H1 (cell line): Measurements from ENCODE around the gene ALOX5AP. TPM values are rescaled to one million over a fixed set of nuclear protein-coding genes. Genes with fewer than 3 reads are reported as not detected.

Experiments used
- CTCF ChIA-PET: fragments of 300-600 bp; sonication (Branson Sonifier 250); formaldehyde crosslinking; loops from one replicate; lab custom pipeline; 2021; ENCODE audit not compliant: partially characterized antibody; lab: Charles Lee
- POLR2A ChIA-PET: fragments of 300-600 bp; sonication (Branson Sonifier 250); formaldehyde crosslinking; loops from one replicate; lab custom pipeline; 2021; ENCODE audit warnings: inconsistent platforms; ENCODE audit not compliant: partially characterized antibody; lab: Charles Lee
- DNase-seq, 2 experiments: peaks; one replicate each; pipeline versions ENCODE4 v3.0.0 to v3.0.0-alpha.2; 2010 to 2022; ENCODE audit warnings: low spot score in 2 of 2, low read depth in 1 of 2, mixed read lengths in 1 of 2
- FAIRE-seq: peaks from 2 replicates; lab custom pipeline; 2011; peaks lifted over from hg19 to GRCh38; lab: Jason Lieb, UNC
- H2AFZ ChIP-seq: 2 replicates; pipeline ENCODE4 v1.8.1; 2012; ENCODE audit warnings: low read length, inconsistent platforms
- H2AK5ac ChIP-seq: 2 replicates; pipeline ENCODE4 v1.6.1; 2013; ENCODE audit warnings: low read depth, low read length
- H2BK120ac ChIP-seq: replicated peaks from 2 replicates; pipeline ENCODE3; 2013; ENCODE audit warnings: low read depth, low read length, inconsistent platforms
- H2BK12ac ChIP-seq: 2 replicates; pipeline ENCODE4 v1.6.1; 2013; ENCODE audit warnings: low read depth, low read length
- H2BK15ac ChIP-seq: 2 replicates; pipeline ENCODE4 v1.6.1; 2013; ENCODE audit warnings: low read length
- H2BK20ac ChIP-seq: 2 replicates; pipeline ENCODE4 v1.6.1; 2013; ENCODE audit warnings: low read length
- H2BK5ac ChIP-seq: 2 replicates; pipeline ENCODE4 v1.6.1; 2013; ENCODE audit warnings: low read depth, low read length
- H3K14ac ChIP-seq: 2 replicates; pipeline ENCODE4 v1.6.1; 2013; ENCODE audit warnings: inconsistent platforms; ENCODE audit not compliant: insufficient read length
- H3K18ac ChIP-seq: 2 replicates; pipeline ENCODE4 v1.6.1; 2013; ENCODE audit warnings: low read length; ENCODE audit errors: extremely low read depth
- H3K23ac ChIP-seq: 2 replicates; pipeline ENCODE4 v1.6.1; 2013; ENCODE audit warnings: inconsistent platforms; ENCODE audit not compliant: insufficient read length
- H3K23me2 ChIP-seq: 2 replicates; pipeline ENCODE4 v1.6.1; 2013; ENCODE audit warnings: low read depth, low read length
- H3K27ac ChIP-seq: 2 replicates; pipeline ENCODE4 v1.6.1; 2011; ENCODE audit warnings: low read depth, low read length, inconsistent platforms
- H3K27me3 ChIP-seq, 4 experiments: replicated peaks in 1 of 4; 1 replicate in 1 of 4; 2 replicates in 3 of 4; pipeline versions ENCODE4 v1.6.1 to v1.8.1; 2011 to 2013; ENCODE audit warnings: low read length in 3 of 4, mild to moderate bottlenecking in 3 of 4, inconsistent platforms in 2 of 4, mixed read lengths in 2 of 4, moderate library complexity in 1 of 4; ENCODE audit not compliant: control insufficient read depth in 3 of 4, insufficient read depth in 3 of 4; ENCODE audit errors: extremely low read depth in 1 of 4
- H3K36me3 ChIP-seq, 4 experiments: 2 replicates each; pipeline versions ENCODE4 v1.6.1 to v1.8.1; 2011 to 2013; ENCODE audit warnings: mild to moderate bottlenecking in 4 of 4, low read length in 3 of 4, moderate library complexity in 2 of 4, control low read depth in 1 of 4, inconsistent platforms in 1 of 4; ENCODE audit not compliant: insufficient read depth in 4 of 4, control insufficient read depth in 2 of 4
- H3K4ac ChIP-seq: replicated peaks from 2 replicates; pipeline ENCODE3; 2013; ENCODE audit warnings: low read length, low read depth, mixed read lengths, inconsistent platforms; ENCODE audit not compliant: insufficient read length
- H3K4me1 ChIP-seq, 4 experiments: replicated peaks in 1 of 4; 1 replicate in 1 of 4; 2 replicates in 3 of 4; pipeline versions ENCODE4 v1.6.1 to v1.8.1; 2011 to 2013; ENCODE audit warnings: low read length in 3 of 4, inconsistent platforms in 2 of 4, mixed read lengths in 1 of 4; ENCODE audit not compliant: insufficient read depth in 4 of 4, control insufficient read depth in 3 of 4
- H3K4me2 ChIP-seq, 2 experiments: 2 replicates each; pipeline versions ENCODE4 v1.6.1 to v1.8.1; 2011 to 2013; ENCODE audit warnings: low read depth in 2 of 2, low read length in 2 of 2, control low read depth in 1 of 2, inconsistent platforms in 1 of 2, mild to moderate bottlenecking in 1 of 2; ENCODE audit not compliant: insufficient read depth in 1 of 2
- H3K4me3 ChIP-seq, 4 experiments: fragments of 200-600, 300-600 bp in 1 of 4; sonication (generic), shearing (Covaris generic), sonication (Bioruptor Twin) in 1 of 4; 2 replicates each; pipeline versions ENCODE4 v1.5.1 to v1.8.1; 2011 to 2016; ENCODE audit warnings: low read length in 4 of 4, low read depth in 3 of 4, control low read depth in 2 of 4, inconsistent platforms in 2 of 4, mild to moderate bottlenecking in 2 of 4, mixed read lengths in 1 of 4, moderate library complexity in 1 of 4; ENCODE audit not compliant: insufficient read depth in 2 of 4; ENCODE audit errors: extremely low read depth in 1 of 4
- H3K56ac ChIP-seq: replicated peaks from 2 replicates; pipeline ENCODE3; 2013; ENCODE audit warnings: low read depth, mild to moderate bottlenecking, mixed read lengths, low read length, inconsistent platforms; ENCODE audit not compliant: insufficient read length
- H3K79me1 ChIP-seq: 2 replicates; pipeline ENCODE4 v1.6.1; 2013; ENCODE audit warnings: low read depth, low read length, control low read depth
- H3K79me2 ChIP-seq, 2 experiments: 2 replicates each; pipeline versions ENCODE4 v1.6.1 to v1.8.1; 2012 to 2013; ENCODE audit warnings: low read length in 2 of 2, mild to moderate bottlenecking in 2 of 2, inconsistent platforms in 1 of 2; ENCODE audit not compliant: insufficient read depth in 2 of 2, control insufficient read depth in 1 of 2
- H3K9ac ChIP-seq, 4 experiments: replicated peaks in 1 of 4; 1 replicate in 1 of 4; 2 replicates in 3 of 4; pipeline versions ENCODE4 v1.6.1 to v1.8.1; 2011 to 2013; ENCODE audit warnings: low read depth in 3 of 4, low read length in 3 of 4, control low read depth in 2 of 4, mild to moderate bottlenecking in 2 of 4, moderate library complexity in 2 of 4, inconsistent platforms in 1 of 4; ENCODE audit errors: extremely low read depth in 1 of 4
- H3K9me3 ChIP-seq, 2 experiments: 2 replicates each; pipeline versions ENCODE4 v1.6.1 to v1.8.1; 2012 to 2013; ENCODE audit warnings: mild to moderate bottlenecking in 2 of 2, moderate library complexity in 2 of 2, control low read depth in 1 of 2, inconsistent platforms in 1 of 2, low read depth in 1 of 2, low read length in 1 of 2, mixed read lengths in 1 of 2; ENCODE audit not compliant: insufficient read depth in 2 of 2
- H4K20me1 ChIP-seq, 2 experiments: replicated peaks in 1 of 2; 2 replicates each; pipeline versions ENCODE3 to v1.8.1; 2011 to 2013; ENCODE audit warnings: inconsistent platforms in 2 of 2, low read length in 2 of 2, mild to moderate bottlenecking in 1 of 2; ENCODE audit not compliant: insufficient read depth in 2 of 2, control insufficient read depth in 1 of 2
- H4K5ac ChIP-seq: 2 replicates; pipeline ENCODE4 v1.6.1; 2013; ENCODE audit warnings: low read length, low read depth, mixed read lengths, inconsistent platforms; ENCODE audit not compliant: insufficient read length
- H4K8ac ChIP-seq: 2 replicates; pipeline ENCODE4 v1.8.0; 2013; ENCODE audit warnings: mild to moderate bottlenecking, moderate library complexity, low read length, inconsistent platforms; ENCODE audit not compliant: insufficient read depth; ENCODE audit errors: extremely low read depth
- H4K91ac ChIP-seq: replicated peaks from 2 replicates; pipeline ENCODE3; 2013; ENCODE audit warnings: low read length, mixed read lengths, inconsistent platforms; ENCODE audit not compliant: insufficient read length
- MAFK ChIP-seq: IDR thresholded peaks from 2 replicates; pipeline ENCODE4 v1.6.1; 2012; ENCODE audit warnings: low read depth, mild to moderate bottlenecking, improper control_type of control experiment, low read length
- WGBS, 2 experiments: shearing (Covaris generic) in 1 of 2; methylation state at CpG; one replicate each; pipeline versions ENCODE4 v1.1.6 to v1.1.7; 2013 to 2015; ENCODE audit warnings: low lambda C conversion rate in 2 of 2, mixed read lengths in 2 of 2, inconsistent platforms in 1 of 2, low coverage in 1 of 2, missing lambda C conversion rate in 1 of 2; ENCODE audit not compliant: insufficient replicate concordance in 2 of 2, insufficient coverage in 1 of 2, insufficient read length in 1 of 2; ENCODE audit errors: extremely low coverage in 1 of 2, missing lambda C conversion rate in 1 of 2; 5-methylcytosine and 5-hydroxymethylcytosine counted together
- polyA plus RNA-seq, 7 experiments: library from polyadenylated mRNA; depleted of rRNA in 3 of 7; stranded (reverse) in 5 of 7; unstranded in 2 of 7; fragments of >200 nt in 5 of 7; fragments of 200-250 nt in 2 of 7; gene quantifications; 1 replicate in 5 of 7; 2 replicates in 1 of 7; 4 replicates in 1 of 7; pipeline versions ENCODE4 v1.2.1 to v1.2.3, GENCODE V29; 2011 to 2013; ENCODE audit warnings: missing spikeins in 2 of 7, mixed read lengths in 2 of 7
- total RNA-seq: library from RNA; stranded (reverse); fragmentation: NEBNext Ultra II Directional; extraction: Animal tissue kit (Norgen Biotek cat#: 25700); gene quantifications from 2 replicates; pipeline ENCODE4 v1.2.1, GENCODE V29; 2021

The ALOX5AP gene
- total and polyA plus RNA-seq, 2 of the 8 experiments (the other 6 are each of a cell fraction or from before 2014, with no cell fraction given), result not detected

DNA sequence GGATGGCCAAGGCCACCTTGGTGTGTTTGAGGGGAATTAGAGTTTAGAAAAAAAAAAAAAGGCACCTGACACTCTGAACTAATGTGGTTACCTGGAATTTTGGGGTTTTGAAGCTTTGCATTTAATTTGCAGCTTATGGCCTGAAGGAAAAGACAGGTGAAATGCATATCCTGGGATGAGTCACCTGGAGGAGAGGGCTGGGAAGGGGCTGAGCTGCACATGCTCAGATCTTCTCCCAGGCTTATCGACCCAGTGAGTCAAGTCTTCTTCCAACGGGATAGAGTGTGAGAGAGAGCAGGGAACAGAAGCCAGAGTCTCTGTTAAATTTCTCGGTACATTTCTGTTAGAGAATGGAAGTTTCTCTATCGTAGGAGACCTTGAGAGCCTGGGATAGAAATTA is 29.7 kb upstream of the ALOX5AP start:
- no peak overlapping the region for H4K91ac ChIP-seq
- H3K27me3 ChIP-seq, result no peaks in the 10 kb centered on the region
- no peaks in the 10 kb centered on the region for H3K79me1 ChIP-seq
- H2BK15ac ChIP-seq, result no peak overlapping the region
- CTCF ChIA-PET, result no interaction called here
- H2BK20ac ChIP-seq, result no peak overlapping the region
- no peak overlapping the region for H4K5ac ChIP-seq
- no peaks in the 10 kb centered on the region for H3K4me1 ChIP-seq
- no peak overlapping the region for H2AFZ ChIP-seq
- H3K9me3 ChIP-seq, result no peaks in the 10 kb centered on the region
- no peak overlapping the region for H3K14ac ChIP-seq
- no peaks in the 10 kb centered on the region for H3K36me3 ChIP-seq
- H4K8ac ChIP-seq, result no peak overlapping the region
- H3K9ac ChIP-seq, result no peak overlapping the region
- no peak overlapping the region for H3K56ac ChIP-seq
- POLR2A ChIA-PET, result no interaction called here
- FAIRE-seq, result no peak
- no peak overlapping the region for H3K4me3 ChIP-seq
- no peak overlapping the region for H2BK5ac ChIP-seq
- no peak overlapping the region for H3K18ac ChIP-seq
- DNase-seq, result no peak
- H3K4me2 ChIP-seq, result no peak overlapping the region
- no peaks in the 10 kb centered on the region for H3K79me2 ChIP-seq
- H3K23ac ChIP-seq, result no peak overlapping the region
- H2BK12ac ChIP-seq, result no peak overlapping the region
- WGBS, 2 experiments, result 78% methylated on average over 4 of the region's 4 CpGs; no CpG with 5 or more reads in 1 of the 2 experiments
- H3K4ac ChIP-seq, result no peak overlapping the region
- no peak overlapping the region for H2BK120ac ChIP-seq
- no peak overlapping the region for H3K27ac ChIP-seq
- no peaks in the 10 kb centered on the region for H4K20me1 ChIP-seq
- no peaks in the 10 kb centered on the region for H3K23me2 ChIP-seq
- no peak overlapping the region for H2AK5ac ChIP-seq
- TF ChIP-seq MAFK, result no peak
